HepG2 (cell line): ENCODE data around the gene MFAP4. TPM values are rescaled to one million over a fixed set of nuclear protein-coding genes. Genes with fewer than 3 reads are reported as not detected.

Experiments
- ARNTL ChIP-seq: sonication (generic); formaldehyde crosslinking; IDR thresholded peaks from 2 replicates; pipeline ENCODE4 v1.4.0; 2020; ENCODE audit warnings: mild to moderate bottlenecking, missing genetic modification reagents
- CEBPB ChIP-seq: IDR thresholded peaks from 2 replicates; pipeline ENCODE4 v1.6.1; 2011; ENCODE audit warnings: low read depth, low read length, improper control_type of control experiment, borderline replicate concordance
- FLYWCH1 ChIP-seq: sonication (generic); formaldehyde crosslinking; IDR thresholded peaks from 2 replicates; pipeline ENCODE4 v1.8.1; 2023; ENCODE audit warnings: mild to moderate bottlenecking, missing genetic modification reagents
- FOXA3 ChIP-seq: IDR thresholded peaks from 2 replicates; pipeline ENCODE4 v1.6.1; 2016; ENCODE audit warnings: missing genetic modification reagents, missing compliant biosample characterization
- HNF1B ChIP-seq: sonication (generic); formaldehyde crosslinking; IDR thresholded peaks from 2 replicates; pipeline ENCODE4 v1.5.1; 2020; ENCODE audit warnings: mild to moderate bottlenecking, moderate library complexity, missing genetic modification reagents
- HNRNPUL1 ChIP-seq: fragments of 200-400 bp; formaldehyde crosslinking; IDR thresholded peaks from 2 replicates; pipeline ENCODE4 v1.6.1; 2017; ENCODE audit warnings: low read depth, mild to moderate bottlenecking, low read length, moderate library complexity
- MAFF ChIP-seq: IDR thresholded peaks from 2 replicates; pipeline ENCODE4 v1.6.1; 2011; ENCODE audit warnings: low read depth, low read length, improper control_type of control experiment
- MIXL1 ChIP-seq: IDR thresholded peaks from 2 replicates; pipeline ENCODE4 v1.6.1; 2016
- MYPOP ChIP-seq: sonication (generic); formaldehyde crosslinking; IDR thresholded peaks from 2 replicates; pipeline ENCODE4 v1.8.1; 2023; ENCODE audit warnings: mild to moderate bottlenecking, moderate library complexity, missing genetic modification reagents
- NFYB ChIP-seq: sonication (generic); formaldehyde crosslinking; IDR thresholded peaks from 2 replicates; pipeline ENCODE4 v1.4.0; 2020; ENCODE audit warnings: missing genetic modification reagents
- NONO ChIP-seq, 2 experiments: fragments of 450-650 bp in 1 of 2; sonication (generic) in 1 of 2; formaldehyde crosslinking in 1 of 2; IDR thresholded peaks in 1 of 2; conservative IDR thresholded peaks in 1 of 2; 2 replicates each; pipeline versions ENCODE4 v1.6.1 to v1.8.0; 2017 to 2022; ENCODE audit warnings: mild to moderate bottlenecking in 1 of 2, missing genetic modification reagents in 1 of 2, moderate library complexity in 1 of 2
- POGK ChIP-seq: sonication (generic); formaldehyde crosslinking; conservative IDR thresholded peaks from 2 replicates; pipeline ENCODE4 v1.8.0; 2022; ENCODE audit warnings: mild to moderate bottlenecking, moderate library complexity, missing genetic modification reagents
- POLR2A ChIP-seq, 2 experiments: IDR thresholded peaks; 2 replicates each; pipeline ENCODE4 v1.6.1; 2011; ENCODE audit warnings: low read depth in 2 of 2, low read length in 2 of 2, mild to moderate bottlenecking in 1 of 2, moderate library complexity in 1 of 2; ENCODE audit not compliant: insufficient read depth in 1 of 2
- SETDB1 ChIP-seq: sonication (generic); formaldehyde crosslinking; IDR thresholded peaks from 2 replicates; pipeline ENCODE4 v1.5.1; 2020; ENCODE audit warnings: missing genetic modification reagents, mild to moderate bottlenecking, borderline replicate concordance
- SNAPC5 ChIP-seq: sonication (generic); formaldehyde crosslinking; IDR thresholded peaks from 2 replicates; pipeline ENCODE4 v1.8.1; 2023; ENCODE audit warnings: mild to moderate bottlenecking, missing genetic modification reagents, borderline replicate concordance
- TAF15 ChIP-seq: fragments of 200-400 bp; formaldehyde crosslinking; IDR thresholded peaks from one replicate; pipeline ENCODE4 v1.6.1; 2018; ENCODE audit warnings: mild to moderate bottlenecking, low read depth, low read length; ENCODE audit not compliant: poor library complexity, severe bottlenecking
- YY1 ChIP-seq: IDR thresholded peaks from 2 replicates; pipeline ENCODE4 v1.6.1; 2011; ENCODE audit warnings: low read length, low read depth, moderate library complexity, mild to moderate bottlenecking; ENCODE audit not compliant: insufficient read depth, insufficient replicate concordance
- ZNF121 ChIP-seq: sonication (generic); formaldehyde crosslinking; IDR thresholded peaks from 2 replicates; pipeline ENCODE4 v1.5.0; 2020; ENCODE audit warnings: mild to moderate bottlenecking, missing genetic modification reagents
- ZNF17 ChIP-seq: sonication (generic); formaldehyde crosslinking; IDR thresholded peaks from 2 replicates; pipeline ENCODE4 v1.5.0; 2020; ENCODE audit warnings: mild to moderate bottlenecking, missing genetic modification reagents
- ZNF234 ChIP-seq: sonication (generic); formaldehyde crosslinking; conservative IDR thresholded peaks from 2 replicates; pipeline ENCODE4 v1.5.1; 2020; ENCODE audit warnings: mild to moderate bottlenecking, missing genetic modification reagents
- ZNF3 ChIP-seq: IDR thresholded peaks from 2 replicates; pipeline ENCODE4 v1.7.0; 2017; ENCODE audit warnings: inconsistent platforms
- ZNF382 ChIP-seq: sonication (generic); formaldehyde crosslinking; IDR thresholded peaks from 2 replicates; pipeline ENCODE4 v1.5.0; 2020; ENCODE audit warnings: missing genetic modification reagents, mild to moderate bottlenecking, borderline replicate concordance
- ZNF432 ChIP-seq: sonication (generic); formaldehyde crosslinking; IDR thresholded peaks from 2 replicates; pipeline ENCODE4 v1.5.0; 2020; ENCODE audit warnings: missing genetic modification reagents, mild to moderate bottlenecking, borderline replicate concordance
- ZNF468 ChIP-seq: sonication (generic); formaldehyde crosslinking; IDR thresholded peaks from 2 replicates; pipeline ENCODE4 v1.8.0; 2022; ENCODE audit warnings: mild to moderate bottlenecking, moderate library complexity, missing genetic modification reagents
- polyA plus RNA-seq, 8 experiments: library from polyadenylated mRNA; depleted of rRNA in 3 of 8; stranded (reverse) in 7 of 8; unstranded in 1 of 8; fragments of >200 nt; fragmentation: Illumina TruSeq in 4 of 8; extraction: Trizol in 4 of 8; gene quantifications; 2 replicates each; pipeline versions ENCODE4 v1.2.1 to v1.2.3, GENCODE V29; 2011 to 2016; ENCODE audit warnings: low read depth in 4 of 8, missing spikeins in 1 of 8, mixed read lengths in 1 of 8; ENCODE audit not compliant: insufficient read depth in 1 of 8
- total RNA-seq, 5 experiments: library from RNA; depleted of rRNA; stranded (reverse); fragments of >200 nt; fragmentation: Illumina TruSeq; extraction: Trizol; gene quantifications; 2 replicates each; pipeline ENCODE4 v1.2.3, GENCODE V29; 2016; ENCODE audit warnings: low read depth in 1 of 5

Gene MFAP4
- total and polyA plus RNA-seq, 2 of the 13 experiments (the other 11 are each of a cell fraction or from before 2014, with no cell fraction given) = 0.08 TPM; not detected in 1

GRCh38 chr17:19336938-19337711 is 49.9 kb downstream of the MFAP4 start (continued):
- TF ChIP-seq TAF15 = no peak
- no peak; the same call in 1 of the 2 replicates for TF ChIP-seq FLYWCH1 (CRISPR knock-in tag)
- TF ChIP-seq MYPOP (CRISPR knock-in tag) = no peak
- TF ChIP-seq ZNF234 (CRISPR knock-in tag) = 0 out of 2 replicates have a peak, but pooled peaks have one; percentile 18
- no peak for TF ChIP-seq YY1
- TF ChIP-seq ZNF3 (CRISPR knock-in tag) = no peak
- no peak for TF ChIP-seq ZNF432
- TF ChIP-seq ZNF17 (CRISPR knock-in tag) = no peak
- peak; percentile 74; the same call in 1 of the 2 replicates for TF ChIP-seq ARNTL (CRISPR knock-in tag)
- TF ChIP-seq MAFF = no peak
- no peak for TF ChIP-seq ZNF382
- 0 out of 2 replicates have a peak, but pooled peaks have one; percentile 77 for TF ChIP-seq POGK
- 0 out of 2 replicates have a peak, but pooled peaks have one; percentile 85 for TF ChIP-seq ZNF468 (CRISPR knock-in tag)
- TF ChIP-seq NFYB (CRISPR knock-in tag) = no peak
- no peak for TF ChIP-seq ZNF121
- TF ChIP-seq FOXA3 (CRISPR knock-in tag) = no peak
- no peak for TF ChIP-seq NONO (IDR thresholded peaks at IDR 0.05)
- peak; percentile 80 for TF ChIP-seq NONO (CRISPR knock-in tag; conservative IDR thresholded peaks at IDR 0.05)
- peak; percentile 31; the same call in 1 of the 2 replicates for TF ChIP-seq MIXL1 (CRISPR knock-in tag)
- peak; percentile 46 to 62; a peak in 3 of 4 replicates for TF ChIP-seq POLR2A (IDR thresholded peaks at IDR 0.05; ENCODE audit: insufficient read depth in 1 of 2, low read depth in 2 of 2, low read length in 2 of 2)
- TF ChIP-seq HNRNPUL1 = no peak
- peak; percentile 83; the same call in 1 of the 2 replicates for TF ChIP-seq SNAPC5
- TF ChIP-seq SETDB1 (CRISPR knock-in tag) = no peak
- TF ChIP-seq HNF1B = peak; percentile 68
- TF ChIP-seq CEBPB = no peak
